ENCODE results near the gene IP6K2.
"Not testable (repeated sequence)": the region's sequence is repeated elsewhere in the genome, so short reads cannot be mapped to it uniquely, and the experiment has no call there.

Gene IP6K2

DNA sequence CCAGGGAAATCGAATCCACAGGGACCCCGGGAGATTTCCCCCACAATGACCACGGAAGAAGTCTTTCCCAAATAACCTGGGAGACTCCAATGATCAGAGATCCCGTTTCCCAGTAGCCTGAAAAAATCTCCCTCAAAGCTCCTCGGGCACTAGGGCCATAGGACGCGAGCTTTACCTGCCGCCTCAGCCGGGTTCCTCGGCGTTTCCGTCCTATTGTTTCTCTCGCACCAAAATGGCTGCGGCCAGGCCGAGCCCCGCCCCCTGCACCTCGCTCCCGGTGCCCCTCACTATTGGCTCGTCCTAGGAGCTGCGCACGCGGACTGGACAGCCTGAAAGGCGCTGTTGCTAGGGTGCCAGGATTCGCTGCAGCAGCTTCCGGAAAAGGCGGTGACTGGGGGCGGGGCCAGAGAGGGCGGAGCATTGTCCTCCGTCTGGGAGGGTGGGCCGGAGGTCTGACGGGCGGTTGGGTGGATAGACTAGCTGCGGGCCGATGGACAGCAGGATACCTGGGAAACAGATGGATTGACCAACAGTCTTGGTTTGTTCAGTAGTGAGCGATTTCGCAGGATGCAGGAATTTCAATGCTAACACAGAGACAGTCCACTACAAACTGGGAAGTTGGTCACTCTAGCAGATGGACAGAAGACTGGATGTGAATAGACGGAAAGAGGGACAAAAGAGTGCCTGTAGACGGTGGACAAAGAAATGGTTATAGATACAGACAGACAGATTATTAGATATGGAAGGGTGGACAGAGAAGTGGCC is at the start of gene IP6K2:
TSS of gene IP6K2 (minus strand) at position 240 of the 765 bp plus-strand sequence. CDS start 21,930 bp downstream, outside the sequence.
- H3K27ac ChIP-seq: peak within 1 kb of the TSS; percentile 98
- DNase-seq (ENCODE audit: low read depth, low spot score): peak; percentile 76

DNA sequence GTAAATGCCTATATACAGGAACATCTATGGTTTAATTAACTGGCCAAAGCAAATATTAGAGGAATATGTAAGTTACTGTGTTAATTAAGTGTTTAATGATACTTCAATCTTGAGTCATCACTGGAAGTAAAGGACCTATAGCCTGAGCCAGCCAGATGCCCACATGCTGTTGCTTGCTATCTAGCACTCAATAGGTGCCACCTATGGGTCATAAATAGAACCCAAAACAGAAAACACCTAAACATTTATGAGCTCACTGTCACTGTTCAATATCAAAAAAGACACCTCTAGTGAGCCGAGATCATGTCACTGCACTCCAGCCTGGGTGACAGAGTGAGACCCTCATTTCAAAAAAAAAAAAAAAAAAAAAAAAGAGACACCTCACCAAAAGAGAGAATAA is 48.4 kb upstream of the IP6K2 start:
- no peak overlapping the region for H3K27ac ChIP-seq
- DNase-seq (ENCODE audit: low read depth, low spot score): peak; percentile 6

DNA sequence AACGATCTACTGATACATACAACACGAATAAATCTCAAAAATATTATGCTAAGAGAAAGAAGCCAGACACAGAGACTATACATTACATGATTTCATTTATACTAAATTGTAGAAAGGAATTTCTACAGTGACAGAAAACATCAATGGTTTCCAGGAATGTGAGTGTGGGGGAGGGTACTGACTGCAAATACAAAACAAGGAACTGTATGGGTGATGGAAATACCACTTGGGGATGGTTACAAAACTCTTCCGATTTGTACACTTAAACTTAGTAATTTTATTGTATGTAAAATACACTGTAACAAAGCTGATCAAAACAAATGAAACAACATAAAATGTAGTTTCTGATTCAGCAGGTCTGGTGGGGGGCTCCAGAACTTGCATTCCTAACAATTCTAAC is 45.8 kb upstream of the IP6K2 start:
- no peak for DNase-seq (ENCODE audit: low read depth, low spot score)
- H3K27ac ChIP-seq: no peak overlapping the region

DNA sequence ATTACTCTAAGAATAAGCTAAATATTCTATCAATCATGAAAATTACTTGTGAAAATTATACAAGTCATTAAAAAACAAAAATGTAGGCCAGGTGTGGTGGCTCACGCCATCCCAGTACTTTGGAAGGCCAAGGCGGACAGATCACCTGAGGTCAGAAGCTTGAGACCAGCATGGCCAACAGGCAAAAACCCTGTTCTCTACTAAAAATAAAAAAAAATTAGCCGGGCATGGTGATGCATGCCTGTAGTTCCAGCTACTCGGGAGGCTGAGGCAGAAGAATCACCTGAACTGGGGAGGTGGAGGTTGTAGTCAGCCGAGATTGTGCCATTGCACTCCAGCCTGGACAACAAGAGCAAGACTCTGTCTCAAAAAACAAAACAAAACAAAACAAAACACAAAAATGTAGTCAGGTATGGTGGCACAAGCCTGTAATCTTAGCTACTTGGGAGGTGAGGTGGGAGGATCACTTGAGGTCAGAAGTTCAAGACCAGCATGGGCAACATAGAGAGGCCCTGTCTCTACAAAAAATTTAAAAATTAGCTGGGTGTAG is 43.0 kb upstream of the IP6K2 start:
- not testable (repeated sequence) for H3K27ac ChIP-seq; DNase-seq (ENCODE audit: low read depth, low spot score)

GRCh38 chr3:48759531-48759930 is 42.5 kb upstream of the IP6K2 start:
- DNase-seq (ENCODE audit: low read depth, low spot score); H3K27ac ChIP-seq: not testable (repeated sequence)

GRCh38 chr3:48759071-48759470 is 42.0 kb upstream of the IP6K2 start:
- no peak for DNase-seq (ENCODE audit: low read depth, low spot score)

GRCh38 chr3:48756640-48757039 is 39.6 kb upstream of the IP6K2 start:
- DNase-seq (ENCODE audit: low read depth, low spot score): no peak
- H3K27ac ChIP-seq: no peak overlapping the region

More at GRCh38 chr3:48759071-48759470, 42.0 kb upstream of the IP6K2 start:
- no peak overlapping the region for H3K27ac ChIP-seq

GRCh38 chr3:48750856-48751255 is 33.8 kb upstream of the IP6K2 start:
- DNase-seq (ENCODE audit: low read depth, low spot score): no peak
- H3K27ac ChIP-seq: no peak overlapping the region

DNA sequence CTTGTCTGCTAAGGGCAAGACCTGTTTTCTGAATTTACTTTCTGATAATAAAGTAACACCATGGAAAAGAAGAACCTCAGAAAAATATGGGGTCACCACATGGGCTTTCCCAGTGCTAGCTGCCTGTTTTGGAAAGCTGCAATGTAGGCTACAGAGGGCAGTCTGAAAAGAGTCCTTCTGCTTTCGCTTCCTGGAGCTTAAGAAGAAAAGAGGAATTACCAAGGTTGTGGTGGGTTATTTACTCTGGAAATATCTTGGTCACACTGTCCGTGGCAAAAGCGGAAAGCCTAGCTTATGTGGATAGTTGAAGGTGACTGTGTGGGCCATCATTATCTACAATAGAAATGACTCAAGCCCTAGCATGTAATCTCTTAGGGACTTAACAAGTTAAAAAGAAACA is 31.7 kb upstream of the IP6K2 start:
- DNase-seq (ENCODE audit: low read depth, low spot score): no peak

DNA sequence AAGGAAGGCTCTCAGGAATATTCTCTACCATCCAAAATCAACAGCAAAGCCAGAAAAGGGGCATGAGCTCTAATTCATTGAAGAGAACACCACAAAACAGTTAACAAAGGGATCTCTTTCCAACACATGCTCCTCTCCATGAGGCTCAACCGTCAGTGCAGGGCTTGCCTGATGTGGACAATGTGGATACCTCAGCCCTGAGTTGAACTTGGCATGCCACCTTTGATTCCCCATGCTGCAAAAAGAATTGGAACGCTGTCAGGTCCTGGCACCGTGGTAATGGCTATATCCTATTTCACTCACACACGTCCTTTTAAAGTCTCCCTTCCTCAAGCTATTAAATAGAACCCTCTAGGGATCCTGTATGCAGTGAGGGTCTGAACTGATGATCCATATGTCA is 30.7 kb upstream of the IP6K2 start:
- H3K27ac ChIP-seq: no peak overlapping the region
- DNase-seq (ENCODE audit: low read depth, low spot score): no peak

More for the DNA sequence above, 31.7 kb upstream of the IP6K2 start:
- H3K27ac ChIP-seq: no peak overlapping the region

DNA sequence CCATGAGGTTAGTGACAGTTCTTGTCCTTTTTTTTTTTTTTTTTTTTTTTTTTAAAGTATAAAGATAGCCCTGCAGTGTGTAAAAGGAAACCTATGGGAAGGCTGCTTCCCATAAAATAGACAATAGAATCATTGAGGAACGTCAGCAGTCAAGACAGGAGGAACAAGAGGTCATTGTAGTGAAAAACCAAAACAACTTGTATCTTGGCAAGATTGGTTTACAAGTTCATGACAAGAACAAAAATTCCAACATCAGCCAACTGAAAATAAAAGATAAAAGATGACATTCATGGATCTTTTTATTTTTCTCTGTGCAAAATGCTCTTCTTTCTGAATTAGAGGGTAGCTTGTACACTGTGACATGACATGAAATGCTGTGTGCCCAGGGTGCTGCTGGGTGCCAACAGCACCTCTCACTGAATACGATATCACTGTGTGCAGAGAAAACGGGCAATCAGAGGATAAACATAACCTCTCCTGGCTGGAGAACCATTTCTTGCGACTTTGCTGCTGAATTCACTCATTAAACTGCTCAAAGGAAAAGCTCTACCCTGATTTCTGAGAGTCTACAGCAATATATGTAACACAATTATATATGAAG is 30.1 kb upstream of the IP6K2 start:
- DNase-seq (ENCODE audit: low read depth, low spot score): no peak

DNA sequence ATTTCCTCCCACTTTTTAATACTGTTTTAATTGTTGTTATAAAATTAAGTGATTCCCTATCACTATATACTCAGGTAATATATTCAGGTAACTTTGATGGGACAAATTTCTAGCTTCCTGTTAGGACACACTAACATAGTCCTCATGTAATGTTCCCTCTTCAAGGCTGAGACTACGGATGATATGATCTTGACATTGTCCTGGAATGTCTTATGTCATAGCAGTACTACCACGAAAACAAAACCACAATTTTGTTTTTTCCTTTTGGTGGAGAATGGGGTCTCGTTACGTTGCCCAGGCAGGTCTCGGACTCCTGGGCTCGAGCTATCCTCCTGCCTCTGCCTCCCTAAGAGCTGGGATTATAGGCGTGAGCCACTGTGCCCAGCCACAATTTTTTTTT is 26.8 kb upstream of the IP6K2 start:
- H3K27ac ChIP-seq: no peak overlapping the region
- DNase-seq (ENCODE audit: low read depth, low spot score): no peak

More for the DNA sequence above, 30.1 kb upstream of the IP6K2 start:
- H3K27ac ChIP-seq: no peak overlapping the region

GRCh38 chr3:48741226-48741625 is 24.2 kb upstream of the IP6K2 start:
- not testable (repeated sequence) for DNase-seq (ENCODE audit: low read depth, low spot score); H3K27ac ChIP-seq

DNA sequence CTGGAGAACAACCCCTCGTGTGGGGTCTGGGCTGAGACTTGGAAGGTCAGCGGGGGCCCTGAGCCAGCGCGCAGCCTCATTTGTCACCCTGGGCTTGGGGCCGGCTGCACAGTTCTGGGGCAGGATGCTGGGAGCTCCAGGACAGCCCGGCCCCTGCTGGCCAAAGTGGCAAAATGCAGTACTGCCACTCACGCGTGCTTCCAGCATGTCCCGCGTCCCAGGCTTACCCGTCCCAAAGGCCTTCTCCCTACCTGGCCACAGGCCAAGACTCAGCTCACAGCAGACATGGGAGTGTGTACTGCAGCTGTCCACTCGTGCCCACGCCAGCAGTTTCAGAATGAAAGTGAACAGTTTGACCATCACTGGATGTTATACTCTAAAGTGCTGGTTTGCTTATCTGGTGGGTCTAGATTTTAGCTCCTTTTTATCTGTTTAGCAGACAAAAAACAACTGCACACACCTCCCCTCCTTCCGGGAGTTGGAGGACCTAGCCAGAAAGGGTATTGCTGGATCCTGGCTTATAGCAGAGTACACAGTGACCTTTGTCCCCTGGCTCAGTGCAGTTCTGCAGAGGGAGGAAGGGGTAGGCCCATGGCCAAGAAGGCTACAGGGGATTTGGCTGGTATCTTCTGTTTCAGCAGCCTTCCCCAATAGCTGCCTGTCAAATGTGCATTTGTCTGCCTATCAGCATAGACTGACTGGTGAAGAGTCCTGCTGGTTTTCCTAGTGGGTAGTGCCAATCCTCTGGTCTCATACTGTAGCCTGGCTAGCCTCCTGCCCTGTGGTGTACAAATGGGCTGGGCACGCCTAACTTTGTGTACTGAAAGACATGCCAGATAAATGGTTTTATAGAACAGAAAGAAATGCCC is 23.2 kb upstream of the IP6K2 start:
- H3K27ac ChIP-seq: no peak overlapping the region
- no peak for DNase-seq (ENCODE audit: low read depth, low spot score)

GRCh38 chr3:48739617-48739954 is 22.6 kb upstream of the IP6K2 start:
- H3K27ac ChIP-seq: no peak overlapping the region
- no peak for DNase-seq (ENCODE audit: low read depth, low spot score)

- no peak overlapping the region for H3K27ac ChIP-seq
- DNase-seq (ENCODE audit: low read depth, low spot score): no peak
Observed at GRCh38 chr3:48738926-48739616, 22.1 kb upstream of the IP6K2 start.

DNA sequence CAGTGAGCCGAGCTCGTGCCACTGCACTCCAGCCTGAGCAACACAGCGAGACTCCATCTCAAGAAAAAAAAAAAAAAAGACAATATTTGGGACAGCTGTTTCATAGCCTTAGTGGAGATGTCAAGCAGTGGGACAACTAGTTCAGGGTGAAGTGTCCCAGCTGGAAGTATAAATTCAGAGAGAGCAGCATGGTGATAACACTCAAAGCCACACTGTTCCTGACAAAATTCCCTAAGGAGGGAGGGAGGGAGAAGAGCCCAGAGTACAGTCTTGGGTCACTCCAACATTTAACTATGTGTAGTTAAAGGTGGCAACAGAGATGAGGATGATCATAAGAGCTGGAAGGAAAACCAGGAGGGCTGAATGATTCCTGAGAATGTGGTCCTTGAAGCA is 21.1 kb upstream of the IP6K2 start:
- no peak overlapping the region for H3K27ac ChIP-seq

DNA sequence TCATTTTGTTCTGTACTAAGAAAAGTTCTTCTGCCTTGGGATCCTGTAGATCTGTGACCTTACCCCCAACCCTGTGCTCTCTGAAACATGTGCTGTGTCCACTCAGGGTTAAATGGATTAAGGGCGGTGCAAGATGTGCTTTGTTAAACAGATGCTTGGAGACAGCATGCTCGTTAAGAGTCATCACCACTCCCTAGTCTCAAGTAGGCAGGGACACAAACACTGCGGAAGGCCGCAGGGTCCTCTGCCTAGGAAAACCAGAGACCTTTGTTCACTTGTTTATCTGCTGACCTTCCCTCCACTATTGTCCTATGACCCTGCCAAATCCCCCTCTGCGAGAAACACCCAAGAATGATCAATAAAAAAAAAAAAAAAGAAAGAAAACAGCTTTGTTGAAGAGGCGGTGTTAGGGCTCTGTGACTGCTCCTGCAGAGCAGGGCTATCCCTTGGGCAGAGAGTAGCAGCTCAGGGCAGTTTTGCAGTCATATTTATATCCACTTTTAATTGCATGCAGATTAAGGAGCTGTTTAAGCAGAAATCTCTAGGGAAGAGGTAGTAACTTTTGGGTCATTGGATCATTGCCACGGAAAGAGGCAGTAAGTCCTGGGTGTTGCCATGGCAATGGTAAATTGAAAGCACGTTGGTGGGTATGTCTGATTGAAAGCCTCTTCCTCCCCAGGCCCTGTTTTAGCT is 18.2 kb upstream of the IP6K2 start:
- not testable (repeated sequence) for H3K27ac ChIP-seq

More for the DNA sequence above, 21.1 kb upstream of the IP6K2 start:
- DNase-seq (ENCODE audit: low read depth, low spot score): no peak

GRCh38 chr3:48734541-48734940 is 17.5 kb upstream of the IP6K2 start:
- DNase-seq (ENCODE audit: low read depth, low spot score); H3K27ac ChIP-seq: not testable (repeated sequence)

More for the DNA sequence above, 18.2 kb upstream of the IP6K2 start:
- not testable (repeated sequence) for DNase-seq (ENCODE audit: low read depth, low spot score)
